ENCODE data around the gene PRRT4. TPM values are rescaled to one million over a fixed set of nuclear protein-coding genes. Genes with fewer than 3 reads are reported as not detected.

PRRT4 gene
- total RNA-seq, 1 donor from 2014 or later = 3.1 TPM

DNA sequence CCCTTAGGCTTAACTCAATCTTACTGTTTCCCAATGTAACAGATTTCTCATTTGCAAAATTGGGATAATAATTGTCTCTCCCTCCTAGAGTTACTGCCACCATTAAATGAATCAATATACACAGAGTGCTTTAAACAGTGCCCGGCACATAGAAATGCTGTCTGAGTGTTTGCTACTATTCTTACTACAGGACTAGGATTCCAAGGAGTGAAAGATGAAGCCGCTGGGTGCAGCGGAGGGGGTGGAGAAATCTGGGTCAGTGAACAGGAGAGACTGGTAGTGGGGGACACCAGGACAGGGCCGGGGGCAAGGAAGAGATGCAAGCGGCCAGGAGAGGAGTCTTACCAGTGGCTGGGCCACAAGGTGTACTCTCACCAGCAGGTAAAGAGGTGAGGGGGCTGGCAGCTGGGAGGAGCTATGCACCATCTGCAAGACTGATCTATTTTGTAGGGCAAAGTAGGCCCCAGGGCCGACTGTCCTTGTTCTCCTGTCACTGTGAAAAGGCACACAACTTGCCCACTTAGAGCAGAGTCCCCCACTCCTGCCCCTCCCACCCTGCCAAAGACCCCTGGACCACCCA, 18.5 kb upstream of the PRRT4 start:
- Mint-ChIP-seq H3K9me3 (peaks cover 3% of the 10 kb centered on the region), H3K36me3 (ENCODE audit: low read depth) (no peaks in the 10 kb centered on the region), H3K27ac (ENCODE audit: unreplicated experiment) (no peak overlapping the region), H3K4me1 (peaks cover 19% of the 10 kb centered on the region), H3K27me3 (ENCODE audit: low read depth) (no peaks in the 10 kb centered on the region), H3K4me3 (no peak overlapping the region)
- DNase-seq (ENCODE audit: low read depth, low spot score) = no peak
- TF ChIP-seq CTCF (conservative IDR thresholded peaks at IDR 0.05) = no peak

DNA sequence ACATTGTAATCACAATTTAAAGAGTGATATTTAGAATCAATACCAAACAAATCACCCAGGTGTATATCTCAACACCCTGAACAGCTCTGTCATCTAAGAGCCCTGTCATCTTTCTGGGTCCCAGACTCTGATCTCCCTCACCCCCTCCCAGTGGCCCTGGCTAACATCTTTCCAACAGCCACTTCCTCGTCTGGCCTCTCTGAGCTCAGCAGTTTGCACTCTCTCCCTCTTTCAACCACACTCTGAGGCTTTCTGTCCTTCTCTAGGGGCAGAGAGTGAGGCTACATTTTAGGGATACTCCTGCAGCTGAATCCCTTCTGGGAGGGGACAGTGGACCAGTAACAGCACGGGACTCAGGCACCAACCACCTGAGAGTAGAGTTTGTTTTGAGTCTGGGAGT, 17.1 kb upstream of the PRRT4 start:
- TF ChIP-seq CTCF (conservative IDR thresholded peaks at IDR 0.05) = no peak
- no peak for DNase-seq (ENCODE audit: low read depth, low spot score)
- Mint-ChIP-seq H3K4me1 (peaks cover 17% of the 10 kb centered on the region), H3K36me3 (ENCODE audit: low read depth) (no peaks in the 10 kb centered on the region), H3K9me3 (peaks cover 3% of the 10 kb centered on the region), H3K27me3 (ENCODE audit: low read depth) (no peaks in the 10 kb centered on the region), H3K27ac (ENCODE audit: unreplicated experiment) (peak overlapping the region; percentile 78), H3K4me3 (no peak overlapping the region)

DNA sequence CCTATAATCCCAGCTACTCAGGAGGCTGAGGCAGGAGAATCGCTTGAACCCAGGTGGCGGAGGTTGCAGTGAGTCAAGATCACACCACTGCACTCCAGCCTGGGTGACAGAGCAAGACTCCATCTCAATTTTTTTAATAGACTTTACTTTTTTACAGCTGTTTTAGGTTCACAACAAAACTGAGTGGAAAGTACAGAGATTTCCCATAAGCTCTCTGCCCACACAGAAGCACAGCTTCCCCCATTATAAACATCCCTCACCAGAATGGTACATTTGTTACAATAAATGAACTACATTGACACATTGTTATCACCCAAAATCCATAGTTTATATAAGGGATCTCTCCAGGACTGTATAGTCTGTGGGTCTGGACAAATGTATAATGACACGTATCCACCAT, 14.6 kb upstream of the PRRT4 start:
- no peak for TF ChIP-seq CTCF (conservative IDR thresholded peaks at IDR 0.05)
- Mint-ChIP-seq H3K4me1 (peaks cover 7% of the 10 kb centered on the region), H3K27me3 (ENCODE audit: low read depth) (peaks cover 5% of the 10 kb centered on the region), H3K27ac (ENCODE audit: unreplicated experiment) (no peak overlapping the region), H3K9me3 (peaks cover 3% of the 10 kb centered on the region), H3K4me3 (no peak overlapping the region), H3K36me3 (ENCODE audit: low read depth) (no peaks in the 10 kb centered on the region)
- DNase-seq (ENCODE audit: low read depth, low spot score) = no peak

GRCh38 chr7:128374041-128374440, 12.6 kb upstream of the PRRT4 start:
- no peak overlapping the region for H3K4me3 Mint-ChIP-seq
- peaks cover 9% of the 10 kb centered on the region for H3K27me3 Mint-ChIP-seq (ENCODE audit: low read depth)
- H3K36me3 Mint-ChIP-seq (ENCODE audit: low read depth) = no peaks in the 10 kb centered on the region
- H3K9me3 Mint-ChIP-seq = peaks cover 3% of the 10 kb centered on the region
- no peaks in the 10 kb centered on the region for H3K4me1 Mint-ChIP-seq
- DNase-seq (ENCODE audit: low read depth, low spot score) = no peak
- no peak overlapping the region for H3K27ac Mint-ChIP-seq (ENCODE audit: unreplicated experiment)
- no peak for TF ChIP-seq CTCF (conservative IDR thresholded peaks at IDR 0.05)

- TF ChIP-seq CTCF (conservative IDR thresholded peaks at IDR 0.05) = no peak
- peaks cover 9% of the 10 kb centered on the region for H3K27me3 Mint-ChIP-seq (ENCODE audit: low read depth)
- H3K4me3 Mint-ChIP-seq = no peak overlapping the region
- no peaks in the 10 kb centered on the region for H3K4me1 Mint-ChIP-seq
- H3K9me3 Mint-ChIP-seq = peaks cover 3% of the 10 kb centered on the region
- no peak overlapping the region for H3K27ac Mint-ChIP-seq (ENCODE audit: unreplicated experiment)
- no peaks in the 10 kb centered on the region for H3K36me3 Mint-ChIP-seq (ENCODE audit: low read depth)
- DNase-seq (ENCODE audit: low read depth, low spot score) = no peak
Observed at GRCh38 chr7:128373606-128374005, 12.1 kb upstream of the PRRT4 start.

Measured in neural crest cell (in vitro differentiated cells).